Urinary bladder (tissue), 4 donors: Measurements from ENCODE around the gene HEATR5A. TPM values are rescaled to one million over a fixed set of nuclear protein-coding genes. Genes with fewer than 3 reads are reported as not detected.
"Not testable (repeated sequence)": the region's sequence is repeated elsewhere in the genome, so short reads cannot be mapped to it uniquely, and the experiment has no call there.

Source experiments
- DNase-seq: peaks from one replicate; pipeline ENCODE4 v3.0.0-alpha.2; 2015; ENCODE audit errors: extremely low spot score
- H3K27ac ChIP-seq: one replicate; pipeline ENCODE4 v1.5.1; 2013; ENCODE audit warnings: low read depth, mild to moderate bottlenecking, moderate library complexity
- H3K36me3 ChIP-seq: one replicate; pipeline ENCODE4 v1.6.1; 2013; ENCODE audit warnings: mild to moderate bottlenecking, moderate library complexity; ENCODE audit not compliant: insufficient read depth
- H3K4me1 ChIP-seq: one replicate; pipeline ENCODE4 v1.6.1; 2013; ENCODE audit warnings: mild to moderate bottlenecking, moderate library complexity; ENCODE audit not compliant: insufficient read depth
- H3K4me3 ChIP-seq: one replicate; pipeline ENCODE4 v1.5.1; 2013; ENCODE audit warnings: low read depth, low read length
- WGBS: extraction: QIAGEN DNeasy Blood & Tissue Kit; methylation state at CpG from one replicate; pipeline ENCODE4 v1.1.7; 2013; 5-methylcytosine and 5-hydroxymethylcytosine counted together
- polyA plus RNA-seq: library from polyadenylated mRNA; stranded (reverse); fragments of 200-250 nt; gene quantifications from one replicate; pipeline ENCODE4 v1.2.3, GENCODE V29; 2013
- total RNA-seq: library from RNA; depleted of rRNA; stranded (reverse); fragments of >200 nt; gene quantifications from one replicate; pipeline ENCODE4 v1.2.3, GENCODE V29; 2014
- donor health status: healthy with polysubstance abuse.
- donor health status: healthy.

The HEATR5A gene
- total and polyA plus RNA-seq, 2 donors, result 12.0 to 74.8 TPM

DNA sequence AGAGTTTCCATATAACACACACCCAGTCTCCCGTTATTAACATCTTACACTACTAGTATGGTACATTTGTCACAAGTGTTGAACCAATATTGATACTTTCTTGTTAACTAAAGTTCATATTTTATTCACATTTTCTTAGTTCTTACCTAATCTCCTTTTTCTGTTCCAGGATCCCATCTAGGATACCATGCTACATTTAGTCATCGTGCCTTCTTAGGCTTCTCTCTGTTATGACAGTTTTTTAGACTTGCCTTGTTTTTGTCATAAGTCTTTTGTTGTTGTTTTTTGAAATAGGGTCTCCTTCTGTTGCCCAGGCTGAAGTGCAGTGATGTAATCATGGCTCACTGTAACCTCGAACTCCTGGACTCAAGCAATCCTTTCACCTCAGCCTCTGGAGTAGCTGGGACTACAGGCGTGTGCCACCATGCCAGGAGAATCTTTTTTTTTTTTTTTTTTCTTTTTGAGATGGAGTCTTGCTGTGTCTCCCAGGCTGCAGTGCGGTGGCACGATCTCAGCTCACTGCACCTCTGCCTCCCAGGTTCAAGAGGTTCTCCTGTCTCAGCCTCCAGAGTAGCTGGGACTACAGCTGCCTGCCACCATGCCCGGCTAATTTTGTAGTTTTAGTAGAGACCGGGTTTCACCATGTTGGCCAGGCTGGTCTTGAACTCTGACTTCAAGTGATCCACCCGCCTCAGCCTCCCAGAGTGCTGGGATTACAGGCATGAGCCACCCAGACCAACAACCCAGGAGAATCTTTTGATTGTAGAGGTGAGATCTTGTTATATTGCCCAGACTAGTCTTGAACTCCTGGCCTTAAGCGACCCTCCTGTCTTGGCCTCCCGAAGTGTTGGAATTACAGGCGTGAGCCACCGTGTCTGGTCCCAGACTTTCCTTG, 153.7 kb downstream of the HEATR5A start:
- 92% methylated on average over 13 of the region's 13 CpGs for WGBS
- no peak overlapping the region for H3K4me3 ChIP-seq
- DNase-seq, result no peak
- H3K27ac ChIP-seq, result no peak overlapping the region
- no peaks in the 10 kb centered on the region for H3K4me1 ChIP-seq
- no peaks in the 10 kb centered on the region for H3K36me3 ChIP-seq

DNA sequence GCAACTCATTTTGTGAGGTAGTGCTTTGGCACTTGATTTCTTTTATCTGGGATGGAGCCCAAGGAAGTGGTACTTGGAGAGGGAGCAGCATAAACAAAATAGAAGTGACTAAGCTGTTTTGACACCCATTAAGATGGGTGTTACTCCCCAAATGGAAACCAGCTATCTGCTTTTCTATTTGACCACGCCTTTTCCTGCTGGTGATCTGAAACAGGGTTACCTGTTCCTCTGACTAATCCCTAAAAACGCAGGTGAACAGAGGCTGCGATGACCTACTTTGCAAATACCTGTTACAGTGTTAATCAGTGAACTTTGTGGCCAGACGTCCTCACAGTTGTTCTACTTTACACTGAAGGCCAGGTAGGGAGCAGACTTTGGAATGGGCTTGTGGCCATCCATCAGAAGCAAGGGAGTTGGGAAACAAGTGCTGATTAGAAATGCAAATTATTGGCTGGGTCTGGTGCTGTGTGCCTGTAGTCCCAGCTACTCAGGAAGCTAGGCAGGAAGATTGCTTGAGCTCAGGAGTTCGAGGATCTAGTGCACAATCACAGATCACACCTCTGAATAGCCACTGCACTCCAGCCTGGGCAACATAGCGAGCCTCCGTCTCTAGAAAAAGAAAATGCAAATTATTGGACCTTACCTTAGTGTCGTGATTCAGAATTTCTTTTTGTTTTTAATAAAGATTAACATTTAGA, 154.5 kb downstream of the HEATR5A start:
- H3K27ac ChIP-seq, result no peak overlapping the region
- no peaks in the 10 kb centered on the region for H3K4me1 ChIP-seq
- no peak overlapping the region for H3K4me3 ChIP-seq
- no peaks in the 10 kb centered on the region for H3K36me3 ChIP-seq
- WGBS, result 86% methylated on average over 8 of the region's 8 CpGs
- DNase-seq, result no peak

DNA sequence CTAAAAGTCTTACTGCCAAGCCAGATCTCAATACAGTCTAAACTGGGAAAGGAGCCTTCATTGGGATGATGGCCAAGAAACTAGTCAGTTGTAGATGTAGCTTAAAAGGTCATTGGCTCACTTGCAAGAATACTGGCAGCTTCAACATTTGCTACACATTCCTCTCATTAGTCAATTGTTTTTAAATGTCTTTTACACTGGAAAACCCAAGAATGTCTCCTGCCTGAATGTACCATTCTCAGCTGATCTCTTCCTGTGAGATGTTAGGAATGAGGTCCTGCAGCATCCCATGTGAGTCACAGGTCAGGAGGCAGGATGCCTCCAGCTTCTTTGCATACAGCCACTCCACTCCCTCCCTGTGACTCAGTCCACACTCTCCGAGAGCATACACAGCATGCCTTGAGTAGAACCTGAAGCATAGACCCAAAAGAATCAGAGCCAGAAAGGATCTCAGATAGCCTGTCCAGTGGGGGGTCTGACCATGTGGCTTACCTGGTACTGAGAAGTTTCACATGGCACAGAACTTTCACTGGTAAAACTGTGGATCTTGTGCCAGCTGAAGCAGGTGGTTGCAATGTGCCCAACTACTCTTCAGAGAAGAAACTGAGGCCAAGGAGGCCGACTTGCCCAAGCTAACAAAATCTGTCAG, 156.7 kb downstream of the HEATR5A start:
- peak; percentile 25 for DNase-seq
- H3K36me3 ChIP-seq, result no peaks in the 10 kb centered on the region
- H3K4me3 ChIP-seq, result no peak overlapping the region
- no peaks in the 10 kb centered on the region for H3K4me1 ChIP-seq
- no peak overlapping the region for H3K27ac ChIP-seq
- WGBS, result 35% methylated on average over 2 of the region's 2 CpGs

DNA sequence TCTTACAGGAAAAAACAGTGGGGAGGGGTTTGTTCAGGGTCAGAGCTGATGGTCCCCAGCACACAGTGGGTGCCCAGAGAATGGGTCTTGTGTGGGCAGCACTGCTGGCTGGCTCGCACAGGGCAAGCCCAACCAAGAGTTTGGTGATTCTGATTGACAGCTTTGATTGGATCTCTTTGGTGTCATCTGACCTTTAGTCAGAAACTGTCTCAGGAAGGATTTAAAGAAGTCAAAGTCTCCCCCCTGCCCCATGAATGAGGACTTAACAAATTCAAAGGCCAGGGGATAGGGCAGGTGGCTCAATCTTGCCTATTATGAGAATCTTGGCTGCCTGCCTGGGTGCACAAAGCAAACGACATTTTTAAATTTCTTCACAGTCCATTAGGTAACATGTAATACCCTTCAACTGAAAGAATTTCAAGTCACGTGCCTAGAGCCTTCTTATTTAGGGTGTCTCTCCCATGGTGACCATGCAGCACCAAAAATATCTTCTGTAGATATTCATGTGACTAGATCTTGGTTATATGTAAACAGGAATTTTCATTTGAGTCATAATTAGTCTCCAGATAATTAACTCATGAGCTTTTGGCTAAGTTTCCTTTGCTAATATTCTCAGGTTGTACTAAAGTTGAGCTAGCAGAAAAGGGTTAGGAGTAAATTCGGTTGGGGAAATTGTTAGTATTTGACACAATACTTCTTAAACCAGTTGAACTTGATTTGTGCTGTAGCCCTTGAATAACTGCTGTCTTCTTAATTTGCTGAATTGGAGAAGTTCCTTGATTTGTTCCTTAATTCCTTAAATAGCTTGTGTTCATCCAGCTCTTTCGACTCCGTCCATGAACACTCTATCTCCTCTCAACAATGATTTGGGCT, 158.3 kb downstream of the HEATR5A start:
- no peak overlapping the region for H3K4me3 ChIP-seq
- DNase-seq, result no peak
- H3K36me3 ChIP-seq, result no peaks in the 10 kb centered on the region
- H3K27ac ChIP-seq, result no peak overlapping the region
- H3K4me1 ChIP-seq, result no peaks in the 10 kb centered on the region
- WGBS, result 39% methylated on average over 6 of the region's 6 CpGs

DNA sequence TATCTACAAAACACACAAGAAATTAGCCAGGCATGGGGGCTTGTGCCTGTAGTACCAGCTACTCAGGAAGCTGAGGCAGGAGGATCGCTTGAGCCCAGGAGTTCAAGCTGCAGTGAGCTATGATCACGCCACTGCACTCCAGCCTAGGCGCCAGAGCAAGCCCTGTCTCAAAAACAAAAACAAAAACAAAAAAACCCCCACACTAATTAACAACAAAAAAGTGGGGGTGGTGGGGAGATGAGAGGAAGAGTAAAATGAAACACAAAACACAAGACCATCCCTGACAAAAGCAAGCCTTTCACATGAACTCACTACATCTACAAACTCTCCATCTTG, 158.9 kb downstream of the HEATR5A start:
- WGBS, result over 99% methylated on average over 3 of the region's 3 CpGs
- Histone ChIP-seq H3K27ac (no peak overlapping the region), H3K4me3 (no peak overlapping the region), H3K36me3 (no peaks in the 10 kb centered on the region), H3K4me1 (no peaks in the 10 kb centered on the region)
- DNase-seq, result no peak

DNA sequence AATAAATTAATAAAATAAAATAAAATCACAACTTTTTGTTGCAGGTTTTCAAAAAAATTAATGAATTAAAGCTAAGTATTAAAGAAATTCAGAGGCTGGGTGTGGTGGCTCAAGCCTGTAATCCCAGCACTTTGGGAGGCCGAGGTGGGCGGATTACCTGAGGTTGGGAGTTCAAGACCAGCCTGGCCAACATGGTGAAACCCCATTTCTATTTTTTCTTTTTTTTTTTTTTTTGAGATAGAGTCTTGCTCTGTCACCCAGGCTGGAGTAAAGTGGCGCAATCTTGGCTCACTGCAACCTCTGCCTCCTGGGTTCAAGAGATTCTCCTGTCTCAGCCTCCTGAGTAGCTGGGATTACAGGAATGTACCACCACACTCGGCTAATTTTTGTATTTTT, 161.3 kb downstream of the HEATR5A start:
- not testable (repeated sequence) for H3K27ac ChIP-seq, H3K4me3 ChIP-seq, H3K4me1 ChIP-seq, H3K36me3 ChIP-seq, DNase-seq
- 96% methylated on average over 4 of the region's 4 CpGs for WGBS

DNA sequence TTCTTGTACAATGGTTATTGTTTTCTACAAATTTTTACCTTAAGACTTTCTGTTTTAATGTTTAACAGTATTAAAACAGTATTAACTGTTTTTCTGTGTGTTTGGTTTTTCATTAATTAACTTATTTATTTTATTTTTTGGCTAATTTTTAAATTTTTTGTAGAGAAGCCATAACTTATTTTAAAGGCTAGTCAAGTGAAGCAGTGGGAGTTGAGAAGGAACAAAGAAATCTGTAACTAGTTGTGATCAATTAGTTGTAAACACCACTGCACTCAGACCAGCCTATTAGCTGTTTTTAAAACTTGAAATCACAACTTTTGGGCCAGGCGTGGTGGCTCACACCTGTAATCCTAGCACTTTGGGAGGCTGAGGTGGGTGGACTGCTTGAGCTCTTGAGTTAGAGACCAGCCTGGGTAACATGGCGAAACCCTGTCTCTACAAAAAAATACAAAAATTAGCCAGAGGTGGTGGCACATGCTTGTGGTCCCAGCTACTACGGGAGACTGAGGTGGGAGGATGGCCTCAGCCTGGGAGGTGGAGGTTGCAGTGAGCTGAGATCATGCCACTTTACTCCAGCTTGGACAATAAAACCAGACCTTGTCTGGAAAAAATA, 161.8 kb downstream of the HEATR5A start:
- WGBS, result 95% methylated on average over 3 of the region's 3 CpGs
- Histone ChIP-seq H3K4me3 (no peak overlapping the region), H3K36me3 (no peaks in the 10 kb centered on the region)

DNA sequence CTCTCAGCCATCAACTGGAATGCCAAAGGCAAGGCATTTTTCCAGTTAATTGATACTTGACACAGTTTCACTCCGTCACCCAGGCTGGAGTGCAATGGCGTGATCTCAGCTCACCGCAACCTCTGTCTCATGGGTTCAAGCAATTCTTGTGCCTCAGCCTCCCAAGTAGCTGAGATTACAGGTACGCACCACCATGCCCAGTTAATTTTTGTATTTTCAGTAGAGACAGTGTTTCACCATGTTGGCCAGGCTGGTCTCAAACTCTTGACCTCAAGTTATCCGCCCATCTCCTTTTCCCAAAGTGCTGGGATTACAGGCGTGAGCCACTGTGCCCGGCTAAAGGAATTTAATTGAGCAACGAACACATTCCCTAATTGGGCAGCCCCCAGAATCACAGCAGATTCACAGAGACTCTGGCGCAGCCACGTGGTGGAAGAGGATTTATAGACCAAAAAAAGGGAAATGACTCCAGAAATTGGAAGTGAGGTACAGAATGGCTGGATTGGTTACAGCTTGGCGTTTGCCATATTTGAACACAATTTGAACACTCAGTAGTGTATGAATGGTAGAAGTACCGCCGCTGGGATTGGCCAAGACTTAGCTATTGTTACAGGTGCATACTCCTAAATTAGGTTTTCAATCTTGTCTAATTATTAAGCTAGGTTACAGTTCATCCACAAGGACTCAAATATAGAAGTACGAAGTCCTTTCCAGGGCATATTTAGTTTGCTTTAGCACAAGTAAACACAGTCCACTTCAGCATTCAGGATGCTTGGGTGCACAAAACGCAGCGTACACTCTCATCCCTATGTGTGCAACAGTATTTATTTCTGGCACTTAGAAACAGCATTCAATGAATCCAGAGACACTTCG, 162.6 kb downstream of the HEATR5A start:
- DNase-seq, result not testable (repeated sequence)

More for the DNA sequence above, 161.8 kb downstream of the HEATR5A start:
- DNase-seq, result no peak
- Histone ChIP-seq H3K27ac (no peak overlapping the region), H3K4me1 (no peaks in the 10 kb centered on the region)

DNA sequence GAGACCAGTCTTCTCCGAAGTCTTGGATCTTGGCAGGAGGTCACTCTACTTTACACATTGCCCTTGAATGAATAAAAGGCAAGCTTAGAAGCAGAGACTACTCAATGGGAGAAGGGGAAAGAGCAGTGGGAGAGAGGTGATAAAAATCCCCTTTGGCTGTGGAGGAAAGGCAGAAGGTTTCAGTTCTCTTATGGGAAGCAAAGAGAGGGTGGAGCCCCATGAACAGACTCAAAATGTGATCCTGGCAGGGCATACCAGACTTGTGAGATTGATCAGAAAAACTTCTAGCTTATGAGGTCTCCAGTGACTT, 163.2 kb downstream of the HEATR5A start:
- Histone ChIP-seq H3K4me3 (no peak overlapping the region), H3K27ac (no peak overlapping the region), H3K36me3 (no peaks in the 10 kb centered on the region), H3K4me1 (no peaks in the 10 kb centered on the region)
- no peak for DNase-seq
- WGBS, result 90% methylated on average over 1 of the region's 1 CpG

More for the DNA sequence above, 162.6 kb downstream of the HEATR5A start:
- H3K27ac ChIP-seq, H3K36me3 ChIP-seq, H3K4me3 ChIP-seq, H3K4me1 ChIP-seq: not testable (repeated sequence)
- WGBS, result 92% methylated on average over 17 of the region's 17 CpGs

DNA sequence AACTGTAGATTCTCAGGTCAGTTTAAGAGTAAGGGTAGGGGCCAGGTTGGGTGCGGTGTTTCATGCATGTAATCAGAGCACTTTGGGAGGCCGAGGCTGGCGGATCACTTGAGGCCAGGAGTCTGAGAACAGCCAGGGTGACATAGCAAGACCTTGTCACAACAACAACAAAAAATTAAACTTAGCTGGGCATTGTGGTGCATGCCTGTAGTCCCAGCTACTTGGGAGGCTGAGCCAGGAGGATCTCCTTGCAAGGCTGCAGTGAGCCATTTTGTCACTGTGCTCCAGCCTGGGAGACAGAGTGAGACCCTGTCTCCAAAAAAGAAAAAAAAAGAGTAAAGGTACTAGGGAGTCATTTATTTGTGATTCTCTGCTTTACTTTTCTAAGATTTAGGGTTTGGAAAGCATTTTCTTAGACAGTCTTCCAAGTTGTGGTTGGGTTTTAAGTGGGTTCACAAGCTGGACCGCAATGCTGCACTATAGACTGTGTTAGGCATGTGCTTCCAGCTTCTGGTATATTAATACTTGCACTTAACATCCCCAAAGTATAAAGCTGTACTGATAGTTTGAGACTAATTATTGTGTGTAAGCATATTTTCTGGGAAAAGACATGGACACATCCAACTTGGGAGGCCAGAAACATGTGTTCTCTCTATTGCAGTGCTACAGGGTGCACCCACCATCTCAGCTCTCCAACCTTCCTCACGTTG, 163.7 kb downstream of the HEATR5A start:
- no peak for DNase-seq

DNA sequence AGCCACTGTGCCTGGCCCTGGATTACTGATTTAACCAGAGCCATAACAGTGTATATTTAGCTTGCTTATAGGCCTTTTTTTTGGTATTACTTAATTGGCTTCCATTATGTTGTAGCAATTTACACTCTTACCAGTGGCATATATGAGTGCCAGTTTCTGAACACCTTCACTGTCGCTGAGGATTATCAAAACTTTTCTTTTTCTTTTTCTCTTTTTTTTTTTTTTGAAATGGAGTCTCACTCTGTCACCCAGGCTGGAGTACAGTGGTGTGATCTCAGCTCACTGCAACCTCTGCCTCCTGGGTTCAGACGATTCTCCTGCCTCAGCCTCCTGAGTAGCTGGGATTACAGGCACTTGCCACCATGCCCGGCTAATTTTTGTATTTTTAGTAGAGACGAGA, 164.4 kb downstream of the HEATR5A start:
- H3K27ac ChIP-seq, H3K36me3 ChIP-seq, DNase-seq, H3K4me1 ChIP-seq, H3K4me3 ChIP-seq: not testable (repeated sequence)
- 91% methylated on average over 4 of the region's 4 CpGs for WGBS

More for the DNA sequence above, 163.7 kb downstream of the HEATR5A start:
- no peaks in the 10 kb centered on the region for H3K4me1 ChIP-seq
- H3K27ac ChIP-seq, result no peak overlapping the region
- H3K36me3 ChIP-seq, result no peaks in the 10 kb centered on the region
- WGBS, result 94% methylated on average over 5 of the region's 5 CpGs
- no peak overlapping the region for H3K4me3 ChIP-seq

DNA sequence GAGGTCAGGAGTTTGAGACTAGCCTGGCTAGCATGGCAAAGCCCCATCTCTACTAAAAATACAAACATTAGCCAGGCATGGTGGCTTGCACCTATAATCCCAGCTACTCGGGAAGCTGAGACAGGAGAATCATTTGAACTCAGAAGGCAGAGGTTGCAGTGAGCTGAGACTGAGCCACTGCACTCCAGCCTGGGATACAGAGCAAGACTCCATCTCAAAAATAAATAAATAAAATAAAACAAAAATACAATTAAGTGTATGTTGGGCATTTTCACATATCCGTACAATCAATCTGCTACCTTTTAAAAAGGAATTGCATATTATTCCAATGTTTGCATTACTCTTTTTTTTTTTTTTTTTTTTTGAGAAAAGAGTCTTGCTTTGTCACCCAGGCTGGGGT, 165.1 kb downstream of the HEATR5A start:
- WGBS, result 92% methylated on average over 2 of the region's 2 CpGs
- H3K4me3 ChIP-seq, result no peak overlapping the region
- no peak for DNase-seq
- H3K4me1 ChIP-seq, result no peaks in the 10 kb centered on the region
- H3K36me3 ChIP-seq, result no peaks in the 10 kb centered on the region
- no peak overlapping the region for H3K27ac ChIP-seq
